ENCODE data around the gene USP37.

DNA sequence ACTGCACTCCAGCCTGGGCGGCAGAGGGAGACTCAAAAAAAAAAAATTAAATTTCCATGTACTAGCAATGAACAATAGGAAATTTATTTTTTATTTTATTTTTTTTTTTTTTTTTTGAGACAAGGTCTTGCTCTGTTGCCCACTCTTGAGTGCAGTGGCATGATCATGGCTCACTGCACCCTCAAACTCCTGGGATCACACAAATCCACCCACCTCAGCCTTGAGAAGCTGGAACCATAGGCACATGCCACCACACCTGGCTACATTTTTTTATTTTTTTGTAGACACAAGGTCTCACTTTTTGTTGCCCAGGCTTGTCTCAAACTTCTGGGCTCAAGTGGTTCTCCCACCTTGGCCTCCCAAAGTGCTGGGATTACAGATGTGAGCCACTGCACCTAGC is 17.4 kb upstream of the USP37 start:
- TF ChIP-seq EZH2 (IDR thresholded peaks at IDR 0.05; ENCODE audit: borderline replicate concordance, low read depth, low read length, poor library complexity, severe bottlenecking): no peak
- TF ChIP-seq, protein P1, sequence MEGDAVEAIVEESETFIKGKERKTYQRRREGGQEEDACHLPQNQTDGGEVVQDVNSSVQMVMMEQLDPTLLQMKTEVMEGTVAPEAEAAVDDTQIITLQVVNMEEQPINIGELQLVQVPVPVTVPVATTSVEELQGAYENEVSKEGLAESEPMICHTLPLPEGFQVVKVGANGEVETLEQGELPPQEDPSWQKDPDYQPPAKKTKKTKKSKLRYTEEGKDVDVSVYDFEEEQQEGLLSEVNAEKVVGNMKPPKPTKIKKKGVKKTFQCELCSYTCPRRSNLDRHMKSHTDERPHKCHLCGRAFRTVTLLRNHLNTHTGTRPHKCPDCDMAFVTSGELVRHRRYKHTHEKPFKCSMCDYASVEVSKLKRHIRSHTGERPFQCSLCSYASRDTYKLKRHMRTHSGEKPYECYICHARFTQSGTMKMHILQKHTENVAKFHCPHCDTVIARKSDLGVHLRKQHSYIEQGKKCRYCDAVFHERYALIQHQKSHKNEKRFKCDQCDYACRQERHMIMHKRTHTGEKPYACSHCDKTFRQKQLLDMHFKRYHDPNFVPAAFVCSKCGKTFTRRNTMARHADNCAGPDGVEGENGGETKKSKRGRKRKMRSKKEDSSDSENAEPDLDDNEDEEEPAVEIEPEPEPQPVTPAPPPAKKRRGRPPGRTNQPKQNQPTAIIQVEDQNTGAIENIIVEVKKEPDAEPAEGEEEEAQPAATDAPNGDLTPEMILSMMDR (conservative IDR thresholded peaks at IDR 0.05; ENCODE audit: low read depth, low read length): no peak

All from A673 (cell line).